GM08714 (cell line): Measurements from ENCODE around the gene RNF145.
"Not testable (repeated sequence)": the region's sequence is repeated elsewhere in the genome, so short reads cannot be mapped to it uniquely, and the experiment has no call there.

Experiments used
- H3K4me3 ChIP-seq: fragments of 200-500 bp; sonication (Bioruptor generic); 2 replicates; pipeline ENCODE4 v1.5.1; 2014; ENCODE audit warnings: mild to moderate bottlenecking, low read length, inconsistent platforms
- ZNF274 ChIP-seq: IDR thresholded peaks from 2 replicates; pipeline ENCODE4 v1.6.1; 2012; ENCODE audit warnings: mild to moderate bottlenecking, low read depth, low read length

The RNF145 gene

DNA sequence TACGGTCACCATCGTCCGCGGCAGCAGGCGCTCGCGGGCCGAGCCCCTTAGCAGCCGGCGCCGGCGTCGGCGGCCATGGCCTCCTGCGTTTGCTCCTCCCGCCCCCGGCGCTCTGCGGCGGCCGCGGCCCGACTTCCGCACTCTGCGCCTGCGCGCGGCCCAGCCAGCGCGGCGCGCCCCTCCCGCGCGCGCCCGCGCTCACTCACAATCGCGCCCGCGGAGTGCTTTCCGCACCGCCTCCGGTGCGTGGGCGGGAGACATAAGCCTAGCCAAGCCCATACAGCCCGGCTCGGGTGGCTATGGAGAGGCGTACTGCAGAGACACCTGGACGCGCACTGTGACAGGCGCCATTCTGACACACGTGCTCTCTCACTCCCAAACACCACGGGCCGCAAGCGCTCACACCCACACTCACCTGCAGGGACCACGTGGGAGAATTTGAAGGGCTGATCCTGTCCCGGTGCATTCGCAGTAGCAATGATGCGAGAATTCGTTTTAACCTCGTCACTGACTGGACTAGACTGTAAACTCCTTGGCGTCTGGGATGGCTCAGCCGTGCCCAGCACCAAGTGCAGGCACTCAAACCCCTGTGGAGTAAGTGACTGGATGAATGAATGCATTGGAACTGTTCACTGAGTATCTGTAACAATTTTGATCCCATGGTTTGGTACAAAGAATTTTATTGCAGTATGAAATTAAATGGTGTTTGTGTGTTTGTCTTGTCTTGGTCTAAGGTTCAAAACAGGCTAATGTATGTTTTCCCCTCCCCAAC, at the start of gene RNF145:
RNF145 (minus strand) TSS at position 116 of the 772 bp plus-strand sequence. CDS start 5,936 bp downstream, outside the sequence.
- H3K4me3 ChIP-seq: peak within 1 kb of the TSS; percentile 90
- no peak for TF ChIP-seq ZNF274

DNA sequence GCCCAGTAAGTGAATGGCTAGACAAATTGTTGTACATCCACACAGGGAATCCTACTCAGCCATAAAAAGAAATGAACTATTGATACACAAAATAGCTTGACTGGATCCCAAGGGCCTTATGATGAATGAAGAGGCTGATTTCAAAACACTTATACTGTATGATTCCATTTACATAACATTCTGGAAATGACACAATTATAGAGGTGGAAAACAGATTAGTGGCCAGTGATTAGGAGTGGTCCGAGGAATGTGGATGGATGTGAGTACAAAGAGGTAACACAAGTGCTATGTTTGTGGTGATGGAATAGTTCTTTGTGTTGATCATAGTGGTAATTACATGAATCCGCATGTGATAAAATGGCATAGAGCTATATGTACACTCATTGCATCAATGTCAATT, 49.0 kb upstream of the RNF145 start:
- no peak overlapping the region for H3K4me3 ChIP-seq
- TF ChIP-seq ZNF274: no peak

GRCh38 chr5:159257629-159258283, 48.4 kb upstream of the RNF145 start:
- TF ChIP-seq ZNF274: no peak

GRCh38 chr5:159257007-159257406, 47.7 kb upstream of the RNF145 start:
- H3K4me3 ChIP-seq: no peak overlapping the region
- TF ChIP-seq ZNF274: no peak

More at GRCh38 chr5:159257629-159258283, 48.4 kb upstream of the RNF145 start:
- H3K4me3 ChIP-seq: no peak overlapping the region

DNA sequence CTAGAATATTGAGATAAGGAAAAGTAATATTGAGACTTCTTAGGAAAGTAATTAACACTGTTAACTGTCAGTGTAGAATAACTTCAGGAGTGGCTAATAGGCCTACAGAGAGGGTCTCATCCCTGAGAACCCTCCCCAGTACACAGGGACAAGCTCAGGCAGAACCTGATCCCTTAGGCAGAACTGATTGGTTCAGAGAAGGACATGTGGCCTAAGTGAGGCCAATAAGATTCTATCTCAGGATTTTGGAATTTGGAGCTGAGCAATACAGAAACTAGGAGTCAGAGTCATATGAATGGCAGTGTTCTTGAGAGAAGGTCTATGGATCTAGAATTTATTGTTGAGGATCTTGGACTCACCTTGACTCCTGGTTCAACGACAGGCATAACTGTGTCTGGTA, 42.8 kb upstream of the RNF145 start:
- H3K4me3 ChIP-seq: no peak overlapping the region
- TF ChIP-seq ZNF274: no peak

- no peak overlapping the region for H3K4me3 ChIP-seq
- TF ChIP-seq ZNF274: no peak
Observed at GRCh38 chr5:159249158-159249557, 39.8 kb upstream of the RNF145 start.

- TF ChIP-seq ZNF274: no peak
- H3K4me3 ChIP-seq: no peak overlapping the region
Observed at GRCh38 chr5:159244890-159245289, 35.5 kb upstream of the RNF145 start.

GRCh38 chr5:159244163-159244562, 34.8 kb upstream of the RNF145 start:
- TF ChIP-seq ZNF274: no peak
- no peak overlapping the region for H3K4me3 ChIP-seq

- TF ChIP-seq ZNF274: no peak
- H3K4me3 ChIP-seq: no peak overlapping the region
Observed at GRCh38 chr5:159243385-159243784, 34.0 kb upstream of the RNF145 start.

- H3K4me3 ChIP-seq: no peak overlapping the region
- TF ChIP-seq ZNF274: no peak
Observed at GRCh38 chr5:159242656-159243055, 33.3 kb upstream of the RNF145 start.

DNA sequence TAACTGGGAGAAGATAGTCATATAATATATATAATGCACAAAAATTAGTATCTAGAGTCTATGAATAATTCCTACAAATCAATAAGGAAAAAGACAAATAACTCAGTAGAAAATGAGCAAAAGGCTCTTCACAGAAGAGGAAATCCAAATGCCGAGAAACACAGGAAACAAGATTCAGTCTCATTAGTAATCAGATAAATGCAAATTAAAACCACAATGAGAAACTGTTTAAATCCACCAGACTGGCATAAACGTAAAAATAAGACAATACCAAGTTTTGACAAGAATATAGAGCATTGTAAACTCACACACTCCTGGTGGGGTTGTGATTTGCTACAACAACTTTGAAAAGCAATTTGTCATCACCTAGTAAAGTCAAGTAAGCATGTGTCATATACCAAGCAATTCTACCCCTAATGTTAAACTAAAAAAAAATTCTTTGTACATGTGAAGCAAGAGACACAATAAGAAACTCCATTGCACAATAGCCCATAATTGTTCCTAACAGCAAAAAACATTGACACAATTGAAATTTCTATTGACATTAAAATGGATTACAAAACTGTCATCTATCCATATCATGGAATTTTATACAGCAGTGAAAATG, 32.7 kb upstream of the RNF145 start:
- no peak overlapping the region for H3K4me3 ChIP-seq
- TF ChIP-seq ZNF274: no peak

GRCh38 chr5:159240301-159240870, 31.0 kb upstream of the RNF145 start:
- H3K4me3 ChIP-seq: no peak overlapping the region
- no peak for TF ChIP-seq ZNF274

- H3K4me3 ChIP-seq: not testable (repeated sequence)
Observed at GRCh38 chr5:159235871-159236520, 26.6 kb upstream of the RNF145 start.

- no peak overlapping the region for H3K4me3 ChIP-seq
- TF ChIP-seq ZNF274: no peak
Observed at GRCh38 chr5:159231167-159231566, 21.8 kb upstream of the RNF145 start.
